Posterior cingulate gyrus (tissue), 11 donors: ENCODE data around the gene SCAP.
A peak's percentile ranks its signal among the peaks of the same experiment; 100 is the strongest.

Experiments used
- DNase-seq, 10 donors: peaks; one replicate each; pipeline versions ENCODE4 v3.0.0 to v3.0.0-alpha.2; 2020 to 2021; ENCODE audit warnings: mixed read lengths in 3 of 10
- intact Hi-C: fragments of 100-400 bp; cut with DNase I; formaldehyde crosslinking; loops from one replicate; pipeline ENCODE4 v1.15.1; 2023

Gene SCAP

DNA sequence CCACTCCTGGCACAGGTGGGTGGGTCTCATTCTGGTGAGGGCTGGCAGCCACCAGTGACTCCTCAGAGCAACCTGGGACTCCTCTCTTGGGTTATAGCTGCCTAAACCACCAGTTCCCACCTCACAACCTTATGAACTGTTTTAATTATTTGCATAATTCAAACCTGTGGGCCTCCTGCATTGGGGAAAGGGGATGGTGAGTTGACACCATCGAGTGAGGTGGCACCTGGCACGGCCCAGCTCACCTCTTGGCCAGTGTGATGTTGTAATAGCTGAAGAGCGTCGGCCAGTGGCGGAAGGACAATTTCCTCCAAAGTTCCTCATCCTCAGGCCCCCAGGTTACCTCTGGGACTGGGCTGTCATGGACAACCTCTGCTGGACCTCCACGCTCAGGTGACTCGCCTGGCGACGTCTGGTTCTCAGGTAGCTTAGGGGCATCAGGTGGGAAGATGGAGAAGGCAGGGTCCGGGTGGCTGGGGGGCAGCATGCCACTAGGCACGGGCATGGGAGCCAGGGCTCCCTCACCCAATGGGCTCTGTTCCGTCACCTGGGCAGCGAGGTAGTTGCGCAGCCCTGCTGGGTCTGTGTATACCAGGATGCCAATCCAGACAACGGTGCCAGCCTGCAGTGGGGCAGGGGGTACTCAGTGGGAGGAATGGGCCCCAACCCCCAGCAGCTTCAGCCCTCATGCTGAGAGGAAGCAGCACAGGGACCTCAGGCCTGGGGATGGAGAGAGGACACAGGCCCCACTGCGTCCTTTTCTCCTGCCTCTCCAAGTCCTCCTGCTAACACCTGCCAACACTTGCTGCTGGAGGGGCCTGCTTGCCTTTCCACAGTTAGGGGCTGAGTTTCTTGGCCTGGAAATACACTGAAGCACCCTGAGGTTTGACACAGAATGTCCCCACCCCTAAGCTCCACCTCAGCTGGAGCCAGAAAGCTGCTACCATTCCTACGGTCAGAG is 56.4 kb downstream of the SCAP start:
- intact Hi-C loops: no loop called here
- peak in 3 of 10 donors; percentile 50 to 61 (median 61) for DNase-seq

DNA sequence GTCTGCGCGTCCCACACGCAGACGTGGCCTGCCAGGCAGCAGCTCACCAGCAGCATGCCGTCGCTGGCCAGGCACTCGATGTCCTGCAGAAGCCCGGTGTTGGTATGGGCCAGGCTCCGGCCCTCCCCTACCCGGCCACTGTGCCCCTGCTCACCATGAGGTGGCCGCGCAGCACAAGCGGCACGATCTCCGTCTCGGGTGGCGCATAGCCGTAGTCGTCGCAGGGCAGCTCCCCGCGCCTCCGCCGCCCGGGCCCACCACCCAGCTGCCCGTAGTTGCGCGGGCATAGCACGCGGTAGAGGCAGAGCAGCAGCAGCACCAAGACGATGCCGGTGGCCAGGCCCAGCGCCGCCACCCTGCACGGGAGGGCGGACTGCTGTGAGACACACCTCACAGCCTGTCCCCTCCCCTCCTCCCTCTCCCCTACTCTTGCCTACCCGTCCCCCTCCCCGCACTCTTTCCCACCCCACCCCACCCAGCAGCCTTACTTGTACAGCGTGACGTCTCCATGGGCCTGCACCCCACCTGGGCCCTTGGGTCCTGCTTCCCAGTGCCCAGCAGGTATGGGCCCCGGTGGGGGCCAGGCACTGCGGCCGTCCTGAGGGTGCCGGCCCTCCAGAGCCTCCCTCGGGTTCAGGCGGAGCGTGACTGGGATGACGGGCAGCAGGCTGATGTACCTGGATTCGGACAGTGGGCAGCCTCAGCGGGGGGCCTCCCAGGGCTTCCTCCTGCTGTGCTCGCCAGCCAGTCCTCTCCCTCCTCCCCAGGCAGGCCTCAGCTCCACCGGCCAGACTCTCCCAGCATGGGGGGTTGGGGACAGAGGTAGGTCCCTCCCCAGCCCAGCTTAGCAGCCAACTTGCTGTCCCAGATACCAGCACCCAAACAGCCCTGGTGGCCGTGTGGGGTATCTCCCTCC is 57.3 kb downstream of the SCAP start:
- DNase-seq: peak in 3 of 10 donors; percentile 67 to 81 (median 76)
- intact Hi-C loops: no loop called here

- intact Hi-C loops: no loop called here
- peak in 4 of 10 donors; percentile 57 to 87 (median 85) for DNase-seq
Observed at GRCh38 chr3:47416041-47416440, 59.7 kb downstream of the SCAP start.

DNA sequence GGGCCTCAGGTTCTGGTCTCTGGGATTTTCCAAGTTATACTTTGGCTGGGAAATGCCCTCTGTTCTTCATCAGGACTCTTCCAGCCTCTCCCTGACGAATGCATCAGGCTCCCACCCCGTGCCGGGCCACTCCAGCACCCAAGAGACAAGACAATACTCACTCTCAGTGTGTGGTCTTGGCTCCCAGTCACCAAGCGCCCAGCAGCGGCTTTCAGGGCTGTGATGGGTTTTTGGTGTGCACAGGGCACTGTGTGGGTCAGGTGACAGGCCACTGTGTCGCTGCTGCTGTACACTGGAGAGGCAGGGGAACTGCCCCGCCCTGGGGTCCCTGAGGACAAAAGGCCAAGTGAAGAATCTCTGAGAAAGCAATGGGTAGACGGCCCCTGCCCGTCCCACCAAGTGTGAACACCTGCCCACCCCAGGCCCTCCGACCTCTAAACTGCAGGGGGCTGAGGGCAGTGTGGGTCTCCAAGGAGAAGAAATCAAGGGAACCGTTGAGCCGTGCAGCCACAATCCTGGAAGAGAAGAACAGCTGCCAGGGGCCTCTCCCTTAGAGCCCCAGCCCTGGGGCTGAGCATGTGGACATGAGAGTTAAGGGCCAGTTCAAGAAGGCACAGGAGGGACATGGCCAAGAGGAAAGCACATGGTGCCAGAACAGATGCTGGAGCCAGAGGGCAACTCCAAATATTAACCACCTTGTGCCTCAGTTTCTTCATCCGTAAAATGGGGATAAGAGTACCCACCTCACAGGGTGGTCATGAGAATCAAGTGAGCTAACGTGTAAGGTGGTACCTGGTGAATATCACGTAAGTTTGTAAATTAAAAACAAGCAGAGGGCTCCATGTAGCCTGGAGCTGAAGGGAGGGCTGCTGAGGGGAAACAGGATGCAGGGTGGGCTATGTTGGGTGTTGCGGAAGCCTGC is 60.8 kb downstream of the SCAP start:
- intact Hi-C loops: no loop called here
- peak in 5 of 10 donors; percentile 26 to 91 (median 54) for DNase-seq

DNA sequence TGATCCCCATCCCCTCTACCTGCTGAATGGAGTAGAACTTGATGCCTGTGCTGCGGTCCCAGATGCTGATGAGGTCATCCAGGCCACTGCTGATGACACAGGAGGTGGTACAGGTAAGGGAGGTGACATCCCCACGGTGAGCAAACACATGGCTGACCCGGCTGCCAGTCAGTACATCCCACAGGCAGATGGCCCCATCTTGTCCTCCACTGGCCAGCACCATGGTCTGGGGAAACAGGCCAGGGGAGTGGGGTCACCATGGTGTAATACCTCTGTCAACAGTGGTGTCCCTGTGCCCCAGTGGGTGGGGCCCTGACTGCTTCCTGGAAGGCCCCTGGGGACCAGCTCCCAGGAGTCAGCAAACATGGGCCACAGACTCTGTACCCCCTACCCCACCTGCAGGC is 61.6 kb downstream of the SCAP start:
- intact Hi-C loops: no loop called here
- peak in 3 of 10 donors; percentile 9 to 74 (median 71) for DNase-seq

- intact Hi-C loops: no loop called here
- peak in 8 of 10 donors; percentile 57 to 95 (median 72) for DNase-seq
Observed at GRCh38 chr3:47413751-47414150, 62.0 kb downstream of the SCAP start.

GRCh38 chr3:47412842-47413520 is 62.8 kb downstream of the SCAP start:
- intact Hi-C loops: no loop called here
- peak in 1 of 10 donors; percentile 77 for DNase-seq

DNA sequence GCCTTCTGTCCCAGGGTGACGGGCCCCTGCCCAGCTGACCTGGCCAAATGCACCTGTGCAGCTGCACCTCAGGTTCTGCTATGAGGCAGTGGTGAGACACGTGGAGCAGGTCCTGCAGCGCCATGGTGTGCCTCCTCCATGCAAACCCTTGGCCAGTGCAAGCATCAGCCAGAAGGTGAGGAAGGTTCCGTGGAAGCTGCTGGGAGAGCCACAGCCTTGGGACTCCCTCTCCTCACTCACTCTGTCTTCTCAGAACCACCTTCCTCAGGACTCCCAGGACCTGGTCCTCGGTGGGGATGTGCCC is 63.3 kb downstream of the SCAP start:
- DNase-seq: peak in 2 of 10 donors; percentile 81 to 83
- intact Hi-C loops: no loop called here

- peak in 3 of 10 donors; percentile 15 to 84 (median 80) for DNase-seq
- intact Hi-C loops: no loop called here
Observed at GRCh38 chr3:47411696-47412452, 63.9 kb downstream of the SCAP start.

GRCh38 chr3:47410801-47411646 is 64.7 kb downstream of the SCAP start:
- intact Hi-C loops: no loop called here
- DNase-seq: peak in 2 of 10 donors; percentile 64 to 79

DNA sequence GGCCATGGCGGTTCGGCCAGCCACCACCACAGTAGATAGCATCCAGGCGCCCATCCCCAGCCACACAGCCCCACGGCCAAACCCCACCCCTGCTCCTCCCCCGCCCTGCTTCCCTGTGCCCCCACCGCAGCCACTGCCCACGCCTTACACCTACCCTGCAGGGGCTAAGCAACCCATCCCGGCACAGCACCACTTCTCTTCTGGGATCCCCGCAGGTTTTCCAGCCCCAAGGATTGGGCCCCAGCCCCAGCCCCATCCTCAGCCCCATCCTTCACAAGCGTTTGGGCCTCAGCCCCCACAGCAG is 65.4 kb downstream of the SCAP start:
- intact Hi-C loops: no loop called here
- DNase-seq: peak in 2 of 10 donors; percentile 61 to 65

DNA sequence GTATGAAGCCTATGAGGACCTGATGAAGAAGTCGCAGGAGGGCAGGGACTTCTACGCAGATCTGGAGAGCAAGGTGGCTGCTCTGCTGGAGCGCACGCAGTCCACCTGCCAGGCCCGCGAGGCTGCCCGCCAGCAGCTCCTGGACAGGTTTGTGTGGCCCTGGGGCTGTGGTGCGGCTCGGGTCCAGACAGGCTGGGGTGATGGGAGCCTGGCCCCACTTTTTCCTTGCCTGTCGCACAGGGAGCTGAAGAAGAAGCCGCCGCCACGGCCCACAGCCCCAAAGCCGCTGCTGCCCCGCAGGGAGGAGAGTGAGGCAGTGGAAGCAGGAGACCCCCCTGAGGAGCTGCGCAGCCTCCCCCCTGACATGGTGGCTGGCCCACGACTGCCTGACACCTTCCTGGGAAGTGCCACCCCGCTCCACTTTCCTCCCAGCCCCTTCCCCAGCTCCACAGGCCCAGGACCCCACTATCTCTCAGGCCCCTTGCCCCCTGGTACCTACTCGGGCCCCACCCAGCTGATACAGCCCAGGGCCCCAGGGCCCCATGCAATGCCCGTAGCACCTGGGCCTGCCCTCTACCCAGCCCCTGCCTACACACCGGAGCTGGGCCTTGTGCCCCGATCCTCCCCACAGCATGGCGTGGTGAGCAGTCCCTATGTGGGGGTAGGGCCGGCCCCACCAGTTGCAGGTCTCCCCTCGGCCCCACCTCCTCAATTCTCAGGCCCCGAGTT is 65.9 kb downstream of the SCAP start:
- peak in 4 of 10 donors; percentile 6 to 83 (median 76) for DNase-seq
- intact Hi-C loops: no loop called here

- intact Hi-C loops: no loop called here
- peak in 4 of 10 donors; percentile 6 to 85 (median 76) for DNase-seq
Observed at GRCh38 chr3:47409284-47409683, 66.5 kb downstream of the SCAP start.

- DNase-seq: peak in 4 of 10 donors; percentile 7 to 81 (median 72)
- intact Hi-C loops: no loop called here
Observed at GRCh38 chr3:47408839-47409229, 66.9 kb downstream of the SCAP start.

DNA sequence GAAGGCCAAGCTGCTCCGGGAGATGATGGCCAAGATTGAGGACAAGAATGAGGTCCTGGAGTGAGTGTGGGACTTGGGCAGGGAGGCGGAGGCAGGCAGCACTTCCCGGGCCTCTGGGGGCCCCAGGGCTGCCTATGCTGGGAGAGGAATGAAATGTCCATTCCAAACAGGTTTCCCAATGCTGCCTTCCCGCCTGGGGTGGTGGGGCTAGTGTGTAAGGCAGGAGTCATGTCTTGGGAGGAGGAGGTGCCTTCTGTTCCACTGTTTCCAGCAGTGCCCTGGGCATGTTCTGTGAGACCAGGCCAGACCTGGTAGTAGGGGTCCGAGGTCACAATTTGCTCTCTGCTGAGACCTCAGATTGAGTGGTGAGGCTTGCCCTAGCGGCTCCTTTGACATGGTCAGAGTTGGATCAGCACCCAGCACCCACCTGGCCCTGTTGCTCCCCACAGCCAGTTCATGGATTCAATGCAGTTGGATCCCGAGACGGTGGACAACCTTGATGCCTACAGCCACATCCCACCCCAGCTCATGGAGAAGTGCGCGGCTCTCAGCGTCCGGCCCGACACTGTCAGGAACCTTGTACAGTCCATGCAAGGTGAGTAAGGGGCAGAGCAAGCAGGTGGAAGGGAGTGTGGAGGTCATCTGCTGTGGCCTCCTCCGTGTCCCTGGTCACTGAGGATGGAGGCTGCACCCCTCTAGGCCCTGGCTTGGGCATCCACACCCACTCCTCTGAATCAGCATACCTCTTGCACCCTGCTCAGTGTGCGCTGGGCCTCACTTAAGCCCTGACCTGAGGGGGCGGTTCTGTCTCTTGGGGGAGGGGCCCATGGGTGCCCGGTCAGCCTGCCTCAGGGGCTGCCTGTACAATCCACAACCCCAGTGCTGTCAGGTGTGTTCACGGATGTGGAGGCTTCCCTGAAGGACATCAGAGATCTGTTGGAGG is 67.6 kb downstream of the SCAP start:
- peak in 4 of 10 donors; percentile 6 to 77 (median 62) for DNase-seq

GRCh38 chr3:47407237-47407636 is 68.5 kb downstream of the SCAP start:
- peak in 1 of 10 donors; percentile 30 for DNase-seq
- intact Hi-C loops: no loop called here

More for the DNA sequence above, 67.6 kb downstream of the SCAP start:
- intact Hi-C loops: no loop called here
